Motor neuron (in vitro differentiated cells): ENCODE measurements around the gene IL1F10. TPM values are rescaled to one million over a fixed set of nuclear protein-coding genes. Genes with fewer than 3 reads are reported as not detected.

ENCODE experiments used
- ATAC-seq, 8 experiments: fragments of 200-7000 bp; cut with Tn5 transposase; replicated peaks in 6 of 8; 2 replicates each; pipeline ENCODE4 v1.8.0; 2021; ENCODE audit warnings: mild to moderate bottlenecking in 8 of 8, moderate library complexity in 8 of 8
- H3K27ac ChIP-seq, 2 donors: fragments of 250-450 bp; sonication (Bioruptor Pico); 2 replicates each; pipeline ENCODE4 v1.9.0; 2021; ENCODE audit warnings: antibody characterized with exemption in 2 of 2, mild to moderate bottlenecking in 2 of 2, moderate library complexity in 1 of 2
- H3K4me1 ChIP-seq, 2 donors: fragments of 250-450 bp; sonication (Bioruptor Pico); replicated peaks in 1 of 2; 2 replicates each; pipeline ENCODE4 v1.6.1; 2021; ENCODE audit warnings: antibody characterized with exemption in 2 of 2, mild to moderate bottlenecking in 2 of 2, moderate library complexity in 1 of 2
- H3K4me3 ChIP-seq, 5 donors: fragments of 250-450 bp; sonication (Bioruptor Pico); 2 replicates each; pipeline ENCODE4 v1.9.0; 2021; ENCODE audit warnings: antibody characterized with exemption in 5 of 5, mild to moderate bottlenecking in 5 of 5, moderate library complexity in 4 of 5
- WGBS, 10 experiments: fragments of 450-650 bp; shearing (Covaris generic); methylation state at CpG; one replicate each; pipeline ENCODE4 v1.0.0; 2022; 5-methylcytosine and 5-hydroxymethylcytosine counted together
- in situ Hi-C, 9 experiments: fragments of 400-800 bp; cut with MboI; loops; one replicate each; pipeline ENCODE4 v1.15.0; 2021; ENCODE audit warnings: low sequenced_read_pairs in 9 of 9, low pct_unique_long_range_greater_than_20kb in 2 of 9; ENCODE audit not compliant: unreplicated experiment in 9 of 9
- total RNA-seq, 8 experiments: library from RNA; unstranded; fragments of 300-600 nt; gene quantifications; 2 replicates each; pipeline versions ENCODE4 v1.2.3 to v1.2.4, GENCODE V29; 2022

The IL1F10 gene
- total RNA-seq, 8 experiments from 2014 or later, result 0.24 TPM; not detected in 7

GRCh38 chr2:113061896-113062770, 5.6 kb upstream of the IL1F10 start:
- ATAC-seq, result no peak
- H3K4me1 ChIP-seq, result no peaks in the 10 kb centered on the region
- in situ Hi-C loops, result no loop called here
- H3K27ac ChIP-seq, result no peak overlapping the region
- H3K4me3 ChIP-seq, result no peak overlapping the region
- whole genome bisulfite sequencing, 10 experiments, result 21 to 94% (median 70%) methylated on average over 1 to 8 of the region's 18 CpGs; no CpG with 5 or more reads in 6 of the 10 experiments

GRCh38 chr2:113064281-113064680, 3.5 kb upstream of the IL1F10 start:
- Histone ChIP-seq H3K4me1 (no peaks in the 10 kb centered on the region), H3K27ac (no peak overlapping the region), H3K4me3 (no peak overlapping the region)
- ATAC-seq, result no peak
- 27 to 84% (median 48%) methylated on average over 1 to 5 of the region's 5 CpGs for WGBS, 10 experiments
- in situ Hi-C loops, result no loop called here

GRCh38 chr2:113064898-113065297, 2.9 kb upstream of the IL1F10 start:
- in situ Hi-C loops, result no loop called here
- 100% methylated on average over 1 of the region's 1 CpG; no CpG with 5 or more reads in 9 of the 10 experiments for WGBS, 10 experiments
- no peaks in the 10 kb centered on the region for H3K4me1 ChIP-seq
- H3K4me3 ChIP-seq, result no peak overlapping the region
- no peak for ATAC-seq
- no peak overlapping the region for H3K27ac ChIP-seq

- no peak overlapping the region for H3K4me3 ChIP-seq
- H3K4me1 ChIP-seq, result no peaks in the 10 kb centered on the region
- WGBS, 10 experiments, result 30 to 80% (median 52%) methylated on average over 1 to 2 of the region's 2 CpGs; no CpG with 5 or more reads in 2 of the 10 experiments
- in situ Hi-C loops, result no loop called here
- peak in 1 of 8 experiments; percentile 24 for ATAC-seq
- no peak overlapping the region for H3K27ac ChIP-seq
Observed at GRCh38 chr2:113068249-113068648, 479 bp downstream of the IL1F10 start.

GRCh38 chr2:113068706-113069485, 1.1 kb downstream of the IL1F10 start:
- no peaks in the 10 kb centered on the region for H3K4me1 ChIP-seq
- H3K27ac ChIP-seq, result no peak overlapping the region
- ATAC-seq, result peak in 1 of 8 experiments; percentile 42
- WGBS, 10 experiments, result 18 to 61% (median 38%) methylated on average over 2 to 5 of the region's 5 CpGs
- no peak overlapping the region for H3K4me3 ChIP-seq
- in situ Hi-C loops, result no loop called here

- Histone ChIP-seq H3K27ac (no peak overlapping the region), H3K4me1 (no peaks in the 10 kb centered on the region), H3K4me3 (no peak overlapping the region)
- no peak for ATAC-seq
- in situ Hi-C loops, result no loop called here
- 60 to 100% (median 83%) methylated on average over 1 to 2 of the region's 4 CpGs; no CpG with 5 or more reads in 4 of the 10 experiments for WGBS, 10 experiments
Observed at GRCh38 chr2:113069676-113070605, 2.2 kb downstream of the IL1F10 start.

GRCh38 chr2:113070606-113070975, 2.8 kb downstream of the IL1F10 start:
- no peak for ATAC-seq
- no peaks in the 10 kb centered on the region for H3K4me1 ChIP-seq
- no peak overlapping the region for H3K27ac ChIP-seq
- in situ Hi-C loops, result no loop called here
- H3K4me3 ChIP-seq, result no peak overlapping the region
- 82 to 100% (median 90%) methylated on average over 1 of the region's 1 CpG; no CpG with 5 or more reads in 3 of the 10 experiments for WGBS, 10 experiments

GRCh38 chr2:113072584-113072983, 4.8 kb downstream of the IL1F10 start:
- Histone ChIP-seq H3K4me1 (no peaks in the 10 kb centered on the region), H3K27ac (no peak overlapping the region), H3K4me3 (no peak overlapping the region)
- WGBS, 10 experiments, result 0 to 40% (median 33%) methylated on average over 1 to 3 of the region's 4 CpGs; no CpG with 5 or more reads in 5 of the 10 experiments
- in situ Hi-C loops, result no loop called here
- no peak for ATAC-seq

GRCh38 chr2:113073325-113073834, 5.6 kb downstream of the IL1F10 start:
- in situ Hi-C loops, result no loop called here
- no peaks in the 10 kb centered on the region for H3K4me1 ChIP-seq
- ATAC-seq, result no peak
- no peak overlapping the region for H3K27ac ChIP-seq
- 28 to 88% (median 78%) methylated on average over 2 to 3 of the region's 3 CpGs; no CpG with 5 or more reads in 4 of the 10 experiments for WGBS, 10 experiments
- H3K4me3 ChIP-seq, result no peak overlapping the region

GRCh38 chr2:113075030-113075429, 7.3 kb downstream of the IL1F10 start:
- no peak for ATAC-seq
- no peaks in the 10 kb centered on the region for H3K4me1 ChIP-seq

GRCh38 chr2:113075600-113075999, 7.8 kb downstream of the IL1F10 start:
- in situ Hi-C loops, result no loop called here
- H3K4me3 ChIP-seq, result no peak overlapping the region
- no peak for ATAC-seq

More at GRCh38 chr2:113075030-113075429, 7.3 kb downstream of the IL1F10 start:
- no peak overlapping the region for H3K4me3 ChIP-seq
- WGBS, 10 experiments, result 76 to 100% (median 88%) methylated on average over 1 to 4 of the region's 5 CpGs; no CpG with 5 or more reads in 2 of the 10 experiments
- in situ Hi-C loops, result no loop called here
- H3K27ac ChIP-seq, result no peak overlapping the region

GRCh38 chr2:113076954-113077669, 9.3 kb downstream of the IL1F10 start:
- ATAC-seq, result peak in 1 of 8 experiments; percentile 5
- H3K27ac ChIP-seq, result no peak overlapping the region
- WGBS, 10 experiments, result 40 to 100% (median 83%) methylated on average over 1 to 3 of the region's 3 CpGs; no CpG with 5 or more reads in 3 of the 10 experiments
- H3K4me3 ChIP-seq, result no peak overlapping the region
- H3K4me1 ChIP-seq, result no peaks in the 10 kb centered on the region
- in situ Hi-C loops, result no loop called here

More at GRCh38 chr2:113075600-113075999, 7.8 kb downstream of the IL1F10 start:
- no peak overlapping the region for H3K27ac ChIP-seq
- WGBS, 10 experiments, result 60 to 92% (median 73%) methylated on average over 1 to 3 of the region's 3 CpGs; no CpG with 5 or more reads in 2 of the 10 experiments
- no peaks in the 10 kb centered on the region for H3K4me1 ChIP-seq
